RKO (cell line): ENCODE measurements around the gene IER3.
"Not testable (repeated sequence)": the region's sequence is repeated elsewhere in the genome, so short reads cannot be mapped to it uniquely, and the experiment has no call there.

Experiments used
- DNase-seq: peaks from one replicate; pipeline ENCODE4 v3.0.0-alpha.2; 2016; ENCODE audit warnings: low spot score

IER3 gene

DNA sequence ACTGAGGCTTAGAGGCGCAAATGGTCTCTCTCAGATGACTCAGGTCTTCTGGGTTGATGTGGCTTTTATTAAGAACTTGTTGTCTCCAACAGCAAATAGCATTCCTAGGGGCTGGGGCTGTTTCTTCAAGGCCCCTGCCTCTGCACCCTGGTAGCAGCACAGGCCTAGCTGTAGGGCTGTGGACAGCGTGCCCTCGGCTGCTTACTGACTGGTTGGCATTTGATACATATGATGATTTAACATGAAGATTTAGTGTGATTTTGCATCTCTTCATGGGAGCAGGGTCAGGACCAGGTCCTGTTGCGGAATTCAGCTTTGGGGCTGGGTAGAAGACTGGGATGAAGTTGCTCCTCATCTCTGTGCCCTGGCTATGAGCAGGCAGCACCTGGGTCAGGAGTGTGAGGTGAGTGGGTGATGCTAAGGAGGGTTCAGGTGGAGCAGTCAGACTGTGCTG lies 24.3 kb upstream of the IER3 start:
- peak; percentile 30 for DNase-seq

GRCh38 chr6:30767944-30768301 lies 23.6 kb upstream of the IER3 start:
- DNase-seq: no peak

DNA sequence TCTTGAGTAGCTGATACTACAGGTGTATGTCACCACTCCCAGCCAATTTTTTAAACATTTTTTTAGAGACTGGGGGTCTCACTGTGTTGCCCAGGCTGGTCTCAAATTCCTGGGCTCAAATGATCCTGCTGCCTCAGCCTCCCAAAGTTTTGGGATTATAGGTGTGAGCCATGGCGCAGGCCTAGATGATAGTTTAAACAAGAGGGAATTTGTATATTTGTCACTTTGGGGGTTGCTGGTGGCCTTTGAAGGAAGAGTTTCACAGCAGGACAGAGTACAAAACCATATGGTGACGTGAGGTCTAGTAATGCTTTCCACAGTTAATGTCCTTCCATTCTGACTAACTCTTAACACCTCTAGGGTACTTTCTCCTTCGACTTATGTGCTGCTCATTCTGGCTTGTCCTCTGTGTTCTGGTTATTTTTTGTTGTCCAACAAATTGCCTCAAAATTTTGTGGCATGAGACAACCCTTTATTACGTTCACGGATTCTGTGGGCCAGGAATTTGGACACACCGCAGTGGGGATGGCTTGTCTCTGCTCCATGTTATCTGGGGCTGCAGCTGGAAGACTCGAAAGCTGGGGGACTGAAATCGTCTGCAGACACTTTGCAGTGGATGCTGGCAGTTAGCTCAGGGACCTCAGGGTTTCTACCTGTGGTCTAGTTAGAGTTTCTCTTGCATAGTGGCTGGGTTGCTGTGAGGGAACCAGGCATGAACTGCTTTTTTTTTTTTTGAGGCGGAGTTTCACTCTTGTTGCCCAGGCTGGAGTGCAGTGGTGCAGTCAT lies 23.0 kb upstream of the IER3 start:
- DNase-seq: no peak

DNA sequence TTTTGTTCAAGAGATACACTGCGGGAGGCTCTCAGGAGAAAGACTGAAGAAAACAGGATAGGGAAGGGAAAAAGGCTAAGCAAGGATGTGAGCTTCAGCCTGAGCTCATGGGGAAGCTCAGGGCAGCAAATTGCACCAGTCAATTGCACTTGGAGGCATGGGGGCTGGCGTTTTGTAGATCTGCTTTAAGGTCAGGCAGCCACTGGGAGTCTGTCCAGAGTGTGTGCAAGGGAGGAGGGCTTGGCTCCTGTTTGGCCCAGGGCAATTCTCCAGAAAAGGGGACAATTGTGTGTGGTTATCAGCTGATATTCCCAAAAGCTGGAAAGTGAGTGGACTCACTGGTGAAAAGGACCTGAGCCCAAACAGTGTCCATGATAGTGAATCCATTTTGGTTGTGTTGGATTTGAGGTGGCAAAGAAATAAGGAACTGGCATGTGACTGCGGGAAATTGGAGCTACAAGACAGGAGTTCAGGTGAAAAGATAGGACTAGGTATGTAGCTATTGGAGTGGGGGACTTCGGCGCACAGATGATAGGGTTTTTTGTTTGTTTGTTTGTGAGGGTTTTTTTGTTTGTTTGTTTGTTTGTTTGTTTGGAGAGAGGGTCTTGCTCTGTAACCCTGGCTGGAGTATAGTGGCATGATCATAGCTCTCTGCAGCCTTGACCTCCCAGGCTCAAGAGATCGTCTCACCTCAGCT lies 22.3 kb upstream of the IER3 start:
- DNase-seq: no peak

- not testable (repeated sequence) for DNase-seq
These were observed 21.1 kb upstream of the IER3 start for GRCh38 chr6:30765495-30765894.

GRCh38 chr6:30764490-30765043 lies 20.2 kb upstream of the IER3 start:
- not testable (repeated sequence) for DNase-seq

DNA sequence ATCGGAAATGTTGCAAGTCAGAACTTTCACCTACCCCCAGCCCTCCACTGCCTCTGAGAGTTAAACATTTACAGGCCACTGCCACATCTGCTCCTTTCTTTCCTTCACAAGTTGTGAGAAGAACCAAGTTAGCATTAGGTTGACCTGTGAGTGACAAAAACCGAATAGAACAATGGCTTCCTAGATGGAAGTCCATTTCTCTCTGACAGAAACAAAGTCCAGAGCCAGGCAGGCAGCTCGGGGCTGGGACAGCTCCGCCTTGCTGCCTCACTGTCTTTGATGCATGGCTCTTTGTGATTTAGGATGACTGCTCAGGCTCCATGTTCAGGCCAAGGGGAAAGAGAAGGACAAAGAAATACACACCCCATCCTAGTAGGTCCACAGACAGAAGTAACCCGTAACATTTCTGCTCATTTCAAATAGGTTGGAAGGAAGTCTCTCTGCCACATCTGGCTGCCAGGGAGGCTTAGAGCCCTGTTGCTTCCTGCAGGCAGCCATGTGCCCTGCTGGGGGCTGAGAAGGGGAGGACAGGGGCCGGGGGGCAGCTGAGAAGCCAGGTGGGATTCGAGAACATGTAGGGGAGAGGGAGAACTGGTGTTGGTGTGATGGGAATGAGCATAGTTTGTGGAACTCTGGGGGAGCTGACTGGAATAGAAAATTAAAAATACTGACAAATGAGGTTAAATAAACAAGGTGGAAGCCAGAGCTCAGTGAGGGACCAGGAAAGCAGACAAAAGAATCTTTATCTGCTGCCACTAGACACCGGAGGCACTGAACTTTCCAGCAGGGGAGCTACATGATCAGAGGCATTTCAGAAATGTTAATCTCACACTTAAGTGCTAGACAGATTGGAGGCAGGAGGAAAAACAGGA lies 19.5 kb upstream of the IER3 start:
- no peak for DNase-seq

DNA sequence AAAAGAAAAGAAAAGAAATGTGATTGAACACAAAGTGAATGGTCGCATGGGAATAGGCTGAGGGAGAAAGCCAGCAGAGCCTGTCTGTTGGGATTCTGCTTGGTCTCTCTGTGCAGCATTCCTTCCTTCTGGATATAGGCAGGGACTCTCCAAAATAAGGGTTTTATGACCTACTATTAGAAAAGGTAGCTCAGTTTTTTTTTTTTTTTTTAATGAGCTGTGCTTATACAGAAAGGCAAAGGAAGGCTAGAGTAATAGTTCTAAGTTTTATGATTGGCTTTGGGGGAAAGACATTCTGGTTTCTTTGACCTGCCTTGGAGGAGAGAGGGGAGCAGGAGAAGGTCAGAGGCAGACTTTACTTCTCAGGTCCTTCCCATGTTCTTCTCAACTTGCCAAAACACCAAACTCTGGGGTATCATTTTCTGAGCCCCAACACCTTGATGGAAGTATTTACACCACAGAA lies 18.8 kb upstream of the IER3 start:
- no peak for DNase-seq

- DNase-seq: no peak
These were observed 17.6 kb upstream of the IER3 start for GRCh38 chr6:30761791-30762429.

DNA sequence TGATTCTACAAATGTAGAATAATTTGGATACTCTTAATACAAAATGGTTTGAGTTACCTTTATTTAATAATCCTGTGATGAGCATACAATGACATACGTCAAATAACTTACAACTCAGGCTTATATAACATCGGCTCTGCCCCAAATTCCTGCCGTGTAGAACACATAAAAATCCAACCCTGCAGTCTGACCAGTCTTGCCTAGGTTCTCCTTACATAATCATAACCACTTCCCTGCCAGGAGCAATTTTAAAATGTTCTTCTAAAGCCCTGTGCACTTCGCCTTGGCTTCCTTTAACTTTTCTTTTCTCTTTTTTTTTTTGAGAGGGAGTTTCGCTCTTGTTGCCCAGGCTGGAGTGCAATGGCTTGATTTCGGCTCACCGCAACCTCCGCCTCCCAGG lies 16.2 kb upstream of the IER3 start:
- DNase-seq: no peak

GRCh38 chr6:30759575-30760239 lies 15.4 kb upstream of the IER3 start:
- peak; percentile 60 for DNase-seq

DNA sequence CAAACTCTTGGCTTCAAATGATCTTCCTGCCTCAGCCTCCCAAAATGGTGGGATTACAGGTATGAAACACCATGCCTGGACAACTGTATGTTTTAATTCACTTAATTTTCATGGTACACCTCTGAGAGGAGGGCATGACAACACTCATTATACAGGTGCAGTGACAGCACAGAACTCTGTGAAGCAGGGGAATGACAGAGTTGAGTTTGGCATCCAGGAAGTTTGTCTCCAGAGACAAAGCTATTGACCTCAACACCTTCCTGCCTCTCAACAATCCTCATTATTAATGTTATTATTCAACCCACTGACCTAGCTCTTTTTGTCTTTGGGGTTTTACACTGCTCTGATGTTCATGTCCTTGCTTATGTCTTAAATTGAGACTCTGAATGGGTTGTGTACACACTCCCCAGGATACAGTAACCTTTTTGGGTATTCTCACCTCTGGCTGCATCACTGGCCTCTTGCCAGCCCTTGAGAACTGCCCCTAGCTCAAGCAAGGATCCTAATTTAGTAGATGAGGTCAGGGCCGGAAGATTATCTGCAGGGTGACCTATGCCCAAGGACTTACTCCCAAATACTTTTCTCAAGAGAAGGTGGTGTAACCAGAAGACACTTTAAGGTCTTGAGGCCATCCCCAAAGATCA lies 13.0 kb upstream of the IER3 start:
- DNase-seq: no peak

DNA sequence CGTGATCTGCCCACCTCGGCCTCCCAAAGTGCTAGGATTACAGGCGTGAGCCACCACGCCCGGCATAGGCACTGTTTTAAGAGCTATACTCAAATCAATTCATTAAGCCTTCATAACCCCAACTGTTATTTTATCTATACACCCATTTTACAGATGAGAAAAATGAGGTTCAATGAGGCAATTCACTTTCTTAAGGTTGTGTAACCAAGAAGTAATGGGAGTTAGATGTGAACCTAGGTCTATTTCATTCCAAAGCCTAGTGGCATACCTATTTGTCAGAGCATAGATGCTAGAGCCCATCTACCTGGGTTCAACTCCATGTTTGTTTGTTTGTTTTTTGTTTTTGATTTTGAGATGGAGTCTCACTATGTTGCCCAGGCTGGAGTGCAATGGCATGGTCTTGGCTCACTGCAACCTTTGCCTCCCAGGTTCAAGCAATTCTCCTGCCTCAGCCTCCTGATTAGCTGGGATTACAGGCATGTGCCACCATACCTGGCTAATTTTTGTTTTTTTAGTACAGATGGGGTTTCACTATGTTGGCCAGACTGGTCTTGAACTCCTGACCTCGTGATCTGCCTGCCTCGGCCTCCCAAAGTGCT lies 12.2 kb upstream of the IER3 start:
- not testable (repeated sequence) for DNase-seq

DNA sequence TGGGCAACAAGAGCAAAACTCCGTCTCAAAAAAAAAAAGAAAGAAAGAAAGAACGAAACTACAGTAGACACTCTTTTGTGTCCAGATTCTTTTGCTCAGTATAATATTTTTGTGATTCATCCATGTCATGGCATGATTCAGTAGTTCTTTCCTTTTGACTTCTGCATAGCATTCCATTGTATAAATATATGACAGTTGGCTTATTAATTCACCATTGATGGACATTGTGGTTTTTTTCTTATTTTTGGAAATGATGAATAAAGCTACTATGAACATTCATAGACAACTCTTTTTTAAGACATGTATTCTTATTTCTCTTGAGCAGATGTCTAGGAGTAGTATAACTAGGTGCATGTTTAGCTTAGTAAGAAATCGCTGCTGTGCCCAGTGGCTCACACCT lies 10.3 kb upstream of the IER3 start:
- DNase-seq: no peak

GRCh38 chr6:30752157-30752927 lies 8.0 kb upstream of the IER3 start:
- DNase-seq: peak; percentile 98

DNA sequence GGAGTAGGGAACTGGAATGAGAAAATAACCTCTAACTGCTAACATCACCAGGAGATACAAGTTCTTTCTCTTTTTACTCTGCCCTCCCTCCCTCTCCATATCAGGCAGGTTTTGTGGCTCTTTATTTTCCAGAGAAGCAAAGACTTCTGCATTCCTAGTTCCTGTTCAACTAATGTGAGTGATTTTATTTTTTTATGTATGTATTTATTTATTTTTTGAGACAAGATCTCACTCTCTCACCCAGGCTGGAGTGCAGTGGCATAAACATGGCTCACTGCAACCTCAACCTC lies 6.0 kb upstream of the IER3 start:
- DNase-seq: no peak

GRCh38 chr6:30749554-30750378 lies 5.4 kb upstream of the IER3 start:
- no peak for DNase-seq

GRCh38 chr6:30748851-30749540 lies 4.6 kb upstream of the IER3 start:
- no peak for DNase-seq
